NT2/D1 (cell line): ENCODE results near the gene SLC5A9.
"Not testable (repeated sequence)": the region's sequence is repeated elsewhere in the genome, so short reads cannot be mapped to it uniquely, and the experiment has no call there.

Source experiments
- SUZ12 ChIP-seq: IDR thresholded peaks from 2 replicates; pipeline ENCODE4 v1.6.1; 2011; ENCODE audit not compliant: insufficient read length, insufficient read depth; ENCODE audit errors: extremely low read depth
- YY1 ChIP-seq: IDR thresholded peaks from 2 replicates; pipeline ENCODE4 v1.6.1; 2011; ENCODE audit not compliant: insufficient read length, insufficient read depth

- not testable (repeated sequence) for TF ChIP-seq SUZ12, YY1
Observed at GRCh38 chr1:48282329-48282728, 59.8 kb downstream of the SLC5A9 start.
